CD4-positive, CD25-positive, alpha-beta regulatory T cell (primary cell): ENCODE measurements around the gene TTC13. TPM values are rescaled to one million over a fixed set of nuclear protein-coding genes. Genes with fewer than 3 reads are reported as not detected.

Source experiments
- ATAC-seq, 2 donors: fragments of 150-1000 bp; cut with Tn5 transposase; one replicate each; pipeline ENCODE4 v1.10.0; 2021; ENCODE audit warnings: low read depth in 2 of 2, moderate number of reproducible peaks in 2 of 2, moderate library complexity in 1 of 2
- DNase-seq, 3 donors: peaks; one replicate each; pipeline versions ENCODE4 v3.0.0 to v3.0.0-alpha.2; 2012 to 2022; ENCODE audit warnings: mixed read lengths in 1 of 3
- H3K27ac ChIP-seq: one replicate; pipeline ENCODE4 v1.7.0; 2013; ENCODE audit warnings: mild to moderate bottlenecking, low read length; ENCODE audit not compliant: insufficient read depth, poor library complexity, severe bottlenecking
- H3K27me3 ChIP-seq: one replicate; pipeline ENCODE4 v1.7.0; 2013; ENCODE audit warnings: low read length; ENCODE audit not compliant: control insufficient read depth, insufficient read depth
- H3K36me3 ChIP-seq: one replicate; pipeline ENCODE4 v1.7.0; 2013; ENCODE audit warnings: mild to moderate bottlenecking, low read length, moderate library complexity; ENCODE audit not compliant: control insufficient read depth, insufficient read depth
- H3K4me1 ChIP-seq: 2 replicates; pipeline ENCODE4 v1.7.0; 2013; ENCODE audit warnings: mild to moderate bottlenecking, low read length; ENCODE audit not compliant: insufficient read depth, control insufficient read depth, poor library complexity, severe bottlenecking
- H3K4me3 ChIP-seq: one replicate; pipeline ENCODE4 v1.7.0; 2013; ENCODE audit warnings: low read depth, mild to moderate bottlenecking, low read length, moderate library complexity
- H3K9me3 ChIP-seq, 2 experiments: 1 replicate in 1 of 2; 2 replicates in 1 of 2; pipeline ENCODE4 v1.7.0; 2013; ENCODE audit warnings: low read length in 2 of 2, mild to moderate bottlenecking in 1 of 2, moderate library complexity in 1 of 2; ENCODE audit not compliant: control insufficient read depth in 2 of 2
- H3K27ac Mint-ChIP-seq, 3 donors: one replicate each; pipeline ENCODE4 v1.8.0; 2020 to 2022; ENCODE audit warnings: mild to moderate bottlenecking in 3 of 3, mixed read lengths in 3 of 3, moderate library complexity in 2 of 3
- H3K27me3 Mint-ChIP-seq: one replicate; pipeline ENCODE4 v1.8.0; 2022; ENCODE audit warnings: mild to moderate bottlenecking, mixed read lengths
- H3K36me3 Mint-ChIP-seq: one replicate; pipeline ENCODE4 v1.8.0; 2020; ENCODE audit warnings: mixed read lengths
- H3K4me1 Mint-ChIP-seq, 4 donors: one replicate each; pipeline ENCODE4 v1.8.0; 2020 to 2022; ENCODE audit warnings: mixed read lengths in 4 of 4, mild to moderate bottlenecking in 1 of 4
- H3K4me3 Mint-ChIP-seq, 4 donors: one replicate each; pipeline ENCODE4 v1.8.0; 2020 to 2022; ENCODE audit warnings: mild to moderate bottlenecking in 4 of 4, mixed read lengths in 4 of 4, moderate library complexity in 3 of 4
- H3K9me3 Mint-ChIP-seq, 7 donors: one replicate each; pipeline ENCODE4 v1.8.0; 2020 to 2022; ENCODE audit warnings: mixed read lengths in 7 of 7, mild to moderate bottlenecking in 3 of 7, moderate library complexity in 2 of 7
- polyA plus RNA-seq, 4 donors: library from polyadenylated mRNA; unstranded; fragments of 300-500 nt; fragmentation: Illumina TruSeq; gene quantifications; one replicate each; pipeline ENCODE4 v1.2.3, GENCODE V29; 2021
- total RNA-seq: library from RNA; stranded (reverse); gene quantifications from one replicate; pipeline ENCODE4 v1.2.3, GENCODE V29; 2022

The TTC13 gene
- total and polyA plus RNA-seq, 5 donors from 2014 or later, result 8.9 to 40.5 (median 11.6) TPM

DNA sequence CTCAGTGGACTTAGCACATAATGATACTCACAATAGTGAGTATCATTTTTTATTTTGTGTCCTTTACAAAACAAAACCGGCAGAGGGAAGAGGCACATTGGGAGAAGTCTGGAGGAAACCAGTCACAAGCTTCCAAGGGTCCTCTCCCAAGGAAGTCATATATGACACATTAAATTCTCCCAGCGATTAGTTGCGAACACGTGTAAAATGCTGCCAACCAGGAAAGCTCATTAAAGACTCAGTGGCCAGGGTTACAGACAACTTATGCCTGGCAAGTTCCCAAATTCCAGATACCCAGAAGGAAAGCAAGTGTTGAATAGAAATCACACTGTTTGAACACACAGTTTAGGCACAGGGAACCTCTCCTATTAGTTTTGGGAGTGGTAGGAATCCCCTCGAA lies 52.5 kb downstream of the TTC13 start:
- H3K36me3 ChIP-seq, result peaks cover 84% of the 10 kb centered on the region
- H3K36me3 Mint-ChIP-seq, result peaks cover 58% of the 10 kb centered on the region
- no peaks in the 10 kb centered on the region for H3K4me1 ChIP-seq
- H3K9me3 Mint-ChIP-seq, result no peaks in the 10 kb centered on the region
- peak overlapping the region in 1 of 3 donors; percentile 1 for H3K27ac Mint-ChIP-seq
- no peak overlapping the region for H3K4me3 Mint-ChIP-seq
- ATAC-seq (no peak), DNase-seq (no peak)
- H3K27me3 ChIP-seq, result no peaks in the 10 kb centered on the region
- H3K27ac ChIP-seq, result no peak overlapping the region
- H3K9me3 ChIP-seq, result no peaks in the 10 kb centered on the region
- no peaks in the 10 kb centered on the region for H3K27me3 Mint-ChIP-seq
- H3K4me3 ChIP-seq, result no peak overlapping the region
- H3K4me1 Mint-ChIP-seq, result peaks cover 0 to 7% (median 2%) of the 10 kb centered on the region in 4 donors

DNA sequence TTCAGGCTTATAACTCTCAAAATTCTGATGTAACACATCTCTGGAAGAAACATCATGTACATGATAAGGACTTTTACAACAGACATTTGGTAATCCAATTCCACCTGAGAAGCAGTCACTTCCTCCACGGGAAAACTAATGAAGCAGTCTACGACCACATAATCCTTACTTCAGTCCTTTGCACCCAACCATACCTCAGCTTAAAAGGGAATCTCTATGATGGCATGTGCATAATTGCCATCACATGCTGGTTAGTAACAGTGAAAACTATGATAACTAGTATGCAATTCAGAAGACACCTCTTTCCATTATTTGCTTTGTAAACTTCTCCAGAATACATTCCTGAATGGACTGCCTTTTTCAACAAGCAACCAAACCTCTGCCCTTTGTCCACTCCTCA lies 53.1 kb downstream of the TTC13 start:
- Histone ChIP-seq H3K9me3 (no peaks in the 10 kb centered on the region), H3K27ac (no peak overlapping the region), H3K4me1 (no peaks in the 10 kb centered on the region), H3K36me3 (peaks cover 84% of the 10 kb centered on the region), H3K4me3 (no peak overlapping the region), H3K27me3 (no peaks in the 10 kb centered on the region)
- H3K4me3 Mint-ChIP-seq, result no peak overlapping the region
- H3K36me3 Mint-ChIP-seq, result peaks cover 55% of the 10 kb centered on the region
- H3K27ac Mint-ChIP-seq, result peak overlapping the region in 1 of 3 donors; percentile 1
- no peaks in the 10 kb centered on the region for H3K9me3 Mint-ChIP-seq
- H3K27me3 Mint-ChIP-seq, result no peaks in the 10 kb centered on the region
- no peak for DNase-seq
- ATAC-seq, result no peak
- H3K4me1 Mint-ChIP-seq, result peaks cover 0 to 7% (median 0%) of the 10 kb centered on the region in 4 donors

DNA sequence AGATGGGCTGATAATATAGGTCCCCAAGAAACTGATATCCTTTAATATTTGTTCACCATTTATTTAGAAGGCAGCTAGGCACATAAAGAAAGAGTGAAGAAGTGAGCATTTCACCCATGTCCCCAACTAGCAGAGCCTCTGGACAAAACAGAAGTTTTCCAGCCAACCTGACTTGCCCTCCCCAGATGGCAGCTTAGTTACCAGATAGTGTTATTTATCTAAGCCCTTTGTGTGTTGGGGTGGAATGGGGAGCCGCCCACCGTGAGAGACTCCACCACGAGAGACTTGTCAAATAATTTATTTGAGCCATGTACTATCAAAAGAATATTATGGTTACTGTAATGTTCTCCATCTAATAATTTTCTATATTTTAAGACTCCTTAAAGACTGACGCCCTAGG lies 55.5 kb downstream of the TTC13 start:
- Histone ChIP-seq H3K4me3 (no peak overlapping the region), H3K4me1 (no peaks in the 10 kb centered on the region), H3K9me3 (no peaks in the 10 kb centered on the region), H3K27me3 (no peaks in the 10 kb centered on the region), H3K36me3 (peaks cover 94% of the 10 kb centered on the region), H3K27ac (no peak overlapping the region)
- ATAC-seq (no peak), DNase-seq (no peak)
- no peak overlapping the region for H3K27ac Mint-ChIP-seq
- H3K4me1 Mint-ChIP-seq, result peaks cover 0 to 7% (median 0%) of the 10 kb centered on the region in 4 donors
- no peak overlapping the region for H3K4me3 Mint-ChIP-seq
- H3K27me3 Mint-ChIP-seq, result no peaks in the 10 kb centered on the region
- H3K36me3 Mint-ChIP-seq, result peaks cover 62% of the 10 kb centered on the region
- no peaks in the 10 kb centered on the region for H3K9me3 Mint-ChIP-seq

DNA sequence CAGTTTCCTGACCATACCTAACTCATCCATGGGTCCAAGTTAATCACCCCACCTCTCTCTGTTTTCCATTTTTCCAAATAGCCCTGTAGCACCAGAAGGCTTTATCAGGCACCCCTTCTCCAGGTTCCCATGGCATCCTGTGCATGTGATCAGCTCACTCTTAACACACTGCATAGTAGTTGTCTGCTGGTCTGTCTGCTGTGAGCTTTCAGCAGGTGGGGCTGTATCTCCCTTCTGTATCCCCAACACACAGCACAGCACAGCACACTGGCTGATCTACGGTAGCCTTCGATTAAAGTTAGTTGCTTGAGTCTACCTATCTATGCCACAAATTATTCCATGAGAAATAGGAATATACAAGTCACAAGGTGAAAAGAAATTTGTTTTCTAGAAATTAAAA lies 56.0 kb downstream of the TTC13 start:
- Histone ChIP-seq H3K27me3 (no peaks in the 10 kb centered on the region), H3K36me3 (peaks cover 94% of the 10 kb centered on the region), H3K4me1 (no peaks in the 10 kb centered on the region), H3K9me3 (no peaks in the 10 kb centered on the region), H3K27ac (no peak overlapping the region), H3K4me3 (no peak overlapping the region)
- H3K27ac Mint-ChIP-seq, result peak overlapping the region in 2 of 3 donors; percentile 59 to 82
- H3K36me3 Mint-ChIP-seq, result peaks cover 59% of the 10 kb centered on the region
- no peaks in the 10 kb centered on the region for H3K9me3 Mint-ChIP-seq
- peak in 1 of 3 donors; percentile 22 for DNase-seq
- no peak for ATAC-seq
- H3K4me1 Mint-ChIP-seq, result peaks cover 0 to 7% (median 0%) of the 10 kb centered on the region in 4 donors
- no peaks in the 10 kb centered on the region for H3K27me3 Mint-ChIP-seq
- H3K4me3 Mint-ChIP-seq, result no peak overlapping the region

DNA sequence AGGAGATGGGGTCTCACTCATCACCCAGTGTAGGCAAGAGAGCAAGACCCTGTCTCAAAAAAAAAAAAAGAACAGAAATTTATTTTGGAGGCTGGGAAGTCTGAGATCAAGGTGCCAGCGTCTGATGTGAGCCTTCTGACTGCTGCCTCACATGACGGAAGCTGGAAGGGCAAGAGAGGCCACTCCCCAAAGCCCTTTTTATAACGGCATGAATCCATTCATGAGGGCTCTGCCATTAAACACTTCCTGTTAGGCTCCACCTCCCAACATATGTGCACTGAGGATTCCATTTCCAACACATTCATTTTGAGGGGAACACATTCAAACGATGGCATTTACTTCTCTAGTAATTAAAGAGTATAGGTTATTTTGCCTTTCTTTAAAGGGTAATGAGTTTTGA lies 59.5 kb downstream of the TTC13 start:
- peaks cover 0 to 7% (median 0%) of the 10 kb centered on the region in 4 donors for H3K4me1 Mint-ChIP-seq
- no peaks in the 10 kb centered on the region for H3K4me1 ChIP-seq
- no peak for DNase-seq
- peaks cover 52% of the 10 kb centered on the region for H3K36me3 Mint-ChIP-seq
- H3K27me3 ChIP-seq, result no peaks in the 10 kb centered on the region
- no peaks in the 10 kb centered on the region for H3K9me3 Mint-ChIP-seq
- H3K27ac Mint-ChIP-seq, result peak overlapping the region in 1 of 3 donors; percentile 38
- H3K36me3 ChIP-seq, result peaks cover 88% of the 10 kb centered on the region
- H3K27me3 Mint-ChIP-seq, result no peaks in the 10 kb centered on the region
- H3K9me3 ChIP-seq, result no peaks in the 10 kb centered on the region
- H3K27ac ChIP-seq, result no peak overlapping the region
- H3K4me3 ChIP-seq, result no peak overlapping the region
- ATAC-seq, result no peak
- no peak overlapping the region for H3K4me3 Mint-ChIP-seq

DNA sequence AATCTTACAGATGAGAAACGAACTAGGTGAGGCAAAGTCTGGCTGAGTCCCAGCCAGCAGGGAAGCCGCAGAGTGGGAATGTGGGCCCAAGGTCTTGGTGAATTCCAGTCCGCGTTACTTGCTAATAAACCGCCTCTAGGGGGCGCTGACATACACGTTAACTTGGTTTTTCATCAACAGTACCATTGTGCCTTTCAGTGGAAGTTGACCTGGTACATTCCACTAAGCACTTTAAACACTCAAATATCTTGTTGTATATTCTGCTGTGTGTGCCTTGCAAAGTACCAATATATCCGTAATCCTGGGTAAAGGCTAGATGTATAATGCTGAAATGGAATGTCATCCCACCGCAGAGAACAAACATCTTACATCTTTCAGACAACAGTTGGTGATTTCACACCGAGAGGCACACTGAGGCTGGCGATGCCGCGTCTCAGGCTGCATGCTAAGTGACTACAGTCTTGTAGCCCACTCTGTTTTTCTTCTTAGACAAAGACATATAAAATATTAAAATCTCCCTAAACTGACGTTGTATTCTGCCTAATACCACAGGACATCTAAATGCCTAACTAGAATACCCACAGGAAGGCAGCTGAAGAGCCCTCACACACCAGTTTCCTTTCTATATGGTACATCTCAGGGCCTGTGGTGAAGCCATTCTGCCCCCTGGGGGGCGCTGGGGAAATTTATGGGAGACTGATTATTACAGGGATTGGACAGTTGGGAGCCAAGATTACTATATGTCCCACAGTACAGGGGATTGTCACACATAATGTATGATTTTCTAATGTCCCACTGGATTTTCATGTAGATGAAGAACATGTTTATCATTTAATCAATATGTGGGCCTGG lies 61.2 kb downstream of the TTC13 start:
- H3K36me3 Mint-ChIP-seq, result peaks cover 50% of the 10 kb centered on the region
- H3K9me3 Mint-ChIP-seq, result no peaks in the 10 kb centered on the region
- peaks cover 0 to 7% (median 0%) of the 10 kb centered on the region in 4 donors for H3K4me1 Mint-ChIP-seq
- H3K27me3 Mint-ChIP-seq, result no peaks in the 10 kb centered on the region
- H3K27me3 ChIP-seq, result no peaks in the 10 kb centered on the region
- ATAC-seq (peak; percentile 65 to 66), DNase-seq (peak; percentile 50 to 83 (median 68))
- H3K36me3 ChIP-seq, result peaks cover 90% of the 10 kb centered on the region
- no peak overlapping the region for H3K27ac Mint-ChIP-seq
- H3K4me3 Mint-ChIP-seq, result no peak overlapping the region
- H3K4me1 ChIP-seq, result no peaks in the 10 kb centered on the region
- no peaks in the 10 kb centered on the region for H3K9me3 ChIP-seq
- no peak overlapping the region for H3K27ac ChIP-seq
- H3K4me3 ChIP-seq, result no peak overlapping the region

DNA sequence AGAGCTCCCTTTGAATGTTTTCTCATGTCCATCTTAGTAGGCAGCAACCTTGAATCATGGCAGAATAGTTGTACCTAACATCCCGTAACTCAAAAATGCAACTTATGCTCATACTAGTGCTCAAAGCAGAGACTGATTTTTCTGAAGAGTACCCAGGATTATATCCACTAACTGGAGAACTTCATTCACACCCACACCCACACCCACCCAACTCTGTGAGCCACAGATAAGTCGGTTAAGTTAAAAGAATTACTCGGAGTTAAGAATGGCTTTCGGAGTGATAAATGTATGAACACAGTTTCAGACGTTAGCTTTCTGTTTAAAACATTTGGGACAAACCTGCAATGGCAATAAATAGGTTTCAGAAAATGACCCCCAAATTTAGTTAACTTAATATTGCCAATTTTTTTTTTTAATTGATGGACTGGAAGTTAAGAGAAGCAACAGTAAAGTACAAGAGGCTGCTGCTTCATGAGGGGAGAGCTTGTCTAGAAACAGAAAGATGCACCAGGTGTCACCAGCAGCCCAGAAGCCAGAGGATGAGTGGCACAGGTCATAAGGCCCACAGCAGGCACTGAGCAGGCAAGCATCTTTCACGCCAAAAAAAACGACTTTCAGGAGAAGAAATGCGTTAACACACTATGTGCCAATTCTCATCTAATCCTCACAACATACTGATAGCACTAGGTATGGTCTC lies 61.9 kb downstream of the TTC13 start:
- no peaks in the 10 kb centered on the region for H3K4me1 ChIP-seq
- Mint-ChIP-seq H3K4me3 (no peak overlapping the region), H3K9me3 (no peaks in the 10 kb centered on the region), H3K4me1 (peaks cover 0 to 1% (median 0%) of the 10 kb centered on the region in 4 donors), H3K27me3 (no peaks in the 10 kb centered on the region), H3K36me3 (peaks cover 50% of the 10 kb centered on the region), H3K27ac (no peak overlapping the region)
- H3K4me3 ChIP-seq, result no peak overlapping the region
- ATAC-seq (no peak), DNase-seq (no peak)
- H3K9me3 ChIP-seq, result no peaks in the 10 kb centered on the region
- H3K36me3 ChIP-seq, result peaks cover 90% of the 10 kb centered on the region
- no peaks in the 10 kb centered on the region for H3K27me3 ChIP-seq
- no peak overlapping the region for H3K27ac ChIP-seq
